ENCODE results near the gene CETP. TPM values are rescaled to one million over a fixed set of nuclear protein-coding genes. Genes with fewer than 3 reads are reported as not detected.
A peak's percentile ranks its signal among the peaks of the same experiment; 100 is the strongest.
"Not testable (repeated sequence)": the region's sequence is repeated elsewhere in the genome, so short reads cannot be mapped to it uniquely, and the experiment has no call there.

CETP gene
- total RNA-seq, 4 donors from 2014 or later = 0.72 to 1.7 TPM; not detected in 2

DNA sequence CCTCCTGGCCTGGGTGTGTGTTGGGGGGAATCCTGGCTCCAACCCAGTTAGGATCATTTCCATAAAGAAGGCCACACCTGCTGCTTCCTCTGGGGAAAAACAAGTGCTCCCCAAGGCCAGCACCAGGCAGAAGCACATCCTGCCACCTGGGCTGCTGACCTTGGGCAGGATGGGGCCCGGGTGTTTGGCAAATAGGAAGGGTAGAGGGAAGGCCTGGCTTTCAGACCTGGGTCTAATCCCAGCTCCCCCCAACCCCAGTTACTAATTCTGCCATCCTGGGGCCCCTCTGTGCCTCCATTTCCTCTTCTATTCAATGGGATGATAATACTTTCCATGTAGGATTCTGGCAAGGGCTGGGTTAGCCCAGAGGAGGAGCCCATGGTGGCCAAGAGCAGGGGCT lies 24.6 kb downstream of the CETP start:
- Histone ChIP-seq H3K36me3 (no peaks in the 10 kb centered on the region), H3K27ac (peak overlapping the region; percentile 73), H3K27me3 (no peaks in the 10 kb centered on the region), H3K4me1 (peaks cover 52% of the 10 kb centered on the region), H3K9me3 (no peaks in the 10 kb centered on the region), H3K4me3 (no peak overlapping the region)
- TF ChIP-seq, protein P1, sequence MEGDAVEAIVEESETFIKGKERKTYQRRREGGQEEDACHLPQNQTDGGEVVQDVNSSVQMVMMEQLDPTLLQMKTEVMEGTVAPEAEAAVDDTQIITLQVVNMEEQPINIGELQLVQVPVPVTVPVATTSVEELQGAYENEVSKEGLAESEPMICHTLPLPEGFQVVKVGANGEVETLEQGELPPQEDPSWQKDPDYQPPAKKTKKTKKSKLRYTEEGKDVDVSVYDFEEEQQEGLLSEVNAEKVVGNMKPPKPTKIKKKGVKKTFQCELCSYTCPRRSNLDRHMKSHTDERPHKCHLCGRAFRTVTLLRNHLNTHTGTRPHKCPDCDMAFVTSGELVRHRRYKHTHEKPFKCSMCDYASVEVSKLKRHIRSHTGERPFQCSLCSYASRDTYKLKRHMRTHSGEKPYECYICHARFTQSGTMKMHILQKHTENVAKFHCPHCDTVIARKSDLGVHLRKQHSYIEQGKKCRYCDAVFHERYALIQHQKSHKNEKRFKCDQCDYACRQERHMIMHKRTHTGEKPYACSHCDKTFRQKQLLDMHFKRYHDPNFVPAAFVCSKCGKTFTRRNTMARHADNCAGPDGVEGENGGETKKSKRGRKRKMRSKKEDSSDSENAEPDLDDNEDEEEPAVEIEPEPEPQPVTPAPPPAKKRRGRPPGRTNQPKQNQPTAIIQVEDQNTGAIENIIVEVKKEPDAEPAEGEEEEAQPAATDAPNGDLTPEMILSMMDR (IDR thresholded peaks at IDR 0.05) = no peak
- TF ChIP-seq POLR2A (IDR thresholded peaks at IDR 0.05) = no peak
- no peak for TF ChIP-seq POLR2AphosphoS5 (IDR thresholded peaks at IDR 0.05)
- TF ChIP-seq EP300 (IDR thresholded peaks at IDR 0.05) = no peak
- DNase-seq (ENCODE audit: low spot score in 2 of 2) = no peak
- 60% methylated on average over 1 of the region's 1 CpG for WGBS

DNA sequence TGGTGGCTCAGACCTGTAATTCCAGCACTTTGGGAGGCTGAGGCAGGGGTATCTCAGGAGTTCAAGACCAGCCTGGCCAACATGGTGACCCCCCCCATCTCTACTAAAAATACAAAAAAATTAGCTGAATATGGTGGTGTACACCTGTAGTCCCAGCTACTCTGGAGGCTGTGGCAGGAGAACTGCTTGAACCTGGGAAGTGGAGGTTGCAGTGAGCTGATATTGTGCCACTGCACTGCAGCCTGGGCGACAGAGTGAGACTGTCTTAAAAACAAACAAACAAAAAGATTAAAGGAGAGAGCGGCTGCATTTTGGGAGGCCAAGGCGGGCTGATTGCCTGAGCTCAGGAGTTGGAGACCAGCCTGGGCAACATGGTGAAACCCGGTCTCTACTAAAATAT lies 25.2 kb downstream of the CETP start:
- not testable (repeated sequence) for H3K27ac ChIP-seq; H3K9me3 ChIP-seq; DNase-seq (ENCODE audit: low spot score in 2 of 2); H3K4me3 ChIP-seq; H3K27me3 ChIP-seq; H3K36me3 ChIP-seq
- 79% methylated on average over 4 of the region's 4 CpGs for WGBS
- H3K4me1 ChIP-seq = peaks cover 54% of the 10 kb centered on the region

DNA sequence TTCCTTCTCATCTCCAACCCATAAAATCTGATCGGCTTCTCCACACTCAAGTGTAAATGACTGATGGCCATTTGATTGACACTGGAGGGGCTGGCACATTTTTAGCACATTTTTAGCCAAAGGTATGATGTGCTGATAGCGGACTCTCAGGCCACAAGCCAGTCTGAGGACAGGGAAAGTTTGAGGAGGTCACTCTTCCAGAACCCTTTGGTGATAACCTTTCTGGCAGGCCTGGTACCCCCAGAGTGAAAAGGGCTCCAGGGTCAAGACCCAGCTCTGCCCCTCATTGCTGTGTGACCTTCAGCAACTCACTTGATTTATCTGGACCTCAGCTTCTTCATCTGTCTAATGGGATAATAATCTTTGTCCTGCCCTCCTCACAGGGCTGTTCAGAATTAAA lies 25.9 kb downstream of the CETP start:
- Histone ChIP-seq H3K27ac (no peak overlapping the region), H3K27me3 (no peaks in the 10 kb centered on the region), H3K4me1 (peaks cover 60% of the 10 kb centered on the region), H3K9me3 (no peaks in the 10 kb centered on the region), H3K4me3 (no peak overlapping the region), H3K36me3 (no peaks in the 10 kb centered on the region)
- WGBS = 98% methylated on average over 2 of the region's 2 CpGs
- no peak for DNase-seq (ENCODE audit: low spot score in 2 of 2)
- TF ChIP-seq EP300 (IDR thresholded peaks at IDR 0.05) = no peak
- TF ChIP-seq POLR2AphosphoS5 (IDR thresholded peaks at IDR 0.05) = no peak

DNA sequence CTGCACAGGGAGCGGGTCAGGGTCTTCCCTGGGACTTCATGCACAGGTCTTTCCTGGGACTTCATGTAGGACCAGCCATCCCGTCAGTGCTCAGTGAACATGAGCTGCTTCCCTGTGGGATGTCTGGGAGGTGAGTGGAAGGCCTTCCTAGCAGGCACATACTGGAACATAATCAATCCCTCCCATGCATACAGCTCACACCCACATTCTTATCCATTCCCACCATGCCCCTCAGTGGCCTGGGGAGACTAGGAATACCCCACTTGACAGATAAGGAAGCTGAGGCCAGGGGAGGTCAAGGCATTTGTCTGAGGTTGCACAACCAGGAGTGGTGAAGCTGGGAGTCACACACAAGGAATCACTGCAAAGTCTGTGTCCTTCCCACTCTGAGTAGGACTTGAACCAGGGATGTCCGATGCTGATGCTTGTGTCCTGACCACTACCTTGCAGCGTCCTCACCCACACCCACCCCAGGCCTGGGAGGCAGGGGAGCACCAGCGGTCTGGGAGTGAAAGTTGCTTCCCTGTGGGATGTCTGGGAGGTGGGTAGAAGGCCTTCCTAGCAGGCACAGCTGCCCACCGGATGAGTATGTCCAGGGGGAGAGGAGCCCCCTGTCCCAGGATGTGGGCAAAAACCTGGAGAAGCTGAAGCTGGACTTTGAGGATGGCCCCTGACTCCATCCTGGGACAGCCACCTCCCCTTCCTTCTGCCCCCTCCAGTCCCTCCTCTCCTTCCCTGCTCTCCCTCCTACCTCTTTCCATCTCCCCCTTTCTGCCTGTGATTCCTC lies 26.6 kb downstream of the CETP start:
- Histone ChIP-seq H3K36me3 (no peaks in the 10 kb centered on the region), H3K4me3 (peak overlapping the region; percentile 90), H3K27ac (peak overlapping the region; percentile 81), H3K27me3 (no peaks in the 10 kb centered on the region), H3K4me1 (peaks cover 62% of the 10 kb centered on the region), H3K9me3 (no peaks in the 10 kb centered on the region)
- WGBS = 71% methylated on average over 3 of the region's 6 CpGs
- TF ChIP-seq POLR2AphosphoS5 (IDR thresholded peaks at IDR 0.05) (no peak), POLR2A (IDR thresholded peaks at IDR 0.05) (no peak), EP300 (IDR thresholded peaks at IDR 0.05) (no peak)
- TF ChIP-seq, protein P1 (IDR thresholded peaks at IDR 0.05) = no peak
- peak; percentile 31 to 60 for DNase-seq (ENCODE audit: low spot score in 2 of 2)

DNA sequence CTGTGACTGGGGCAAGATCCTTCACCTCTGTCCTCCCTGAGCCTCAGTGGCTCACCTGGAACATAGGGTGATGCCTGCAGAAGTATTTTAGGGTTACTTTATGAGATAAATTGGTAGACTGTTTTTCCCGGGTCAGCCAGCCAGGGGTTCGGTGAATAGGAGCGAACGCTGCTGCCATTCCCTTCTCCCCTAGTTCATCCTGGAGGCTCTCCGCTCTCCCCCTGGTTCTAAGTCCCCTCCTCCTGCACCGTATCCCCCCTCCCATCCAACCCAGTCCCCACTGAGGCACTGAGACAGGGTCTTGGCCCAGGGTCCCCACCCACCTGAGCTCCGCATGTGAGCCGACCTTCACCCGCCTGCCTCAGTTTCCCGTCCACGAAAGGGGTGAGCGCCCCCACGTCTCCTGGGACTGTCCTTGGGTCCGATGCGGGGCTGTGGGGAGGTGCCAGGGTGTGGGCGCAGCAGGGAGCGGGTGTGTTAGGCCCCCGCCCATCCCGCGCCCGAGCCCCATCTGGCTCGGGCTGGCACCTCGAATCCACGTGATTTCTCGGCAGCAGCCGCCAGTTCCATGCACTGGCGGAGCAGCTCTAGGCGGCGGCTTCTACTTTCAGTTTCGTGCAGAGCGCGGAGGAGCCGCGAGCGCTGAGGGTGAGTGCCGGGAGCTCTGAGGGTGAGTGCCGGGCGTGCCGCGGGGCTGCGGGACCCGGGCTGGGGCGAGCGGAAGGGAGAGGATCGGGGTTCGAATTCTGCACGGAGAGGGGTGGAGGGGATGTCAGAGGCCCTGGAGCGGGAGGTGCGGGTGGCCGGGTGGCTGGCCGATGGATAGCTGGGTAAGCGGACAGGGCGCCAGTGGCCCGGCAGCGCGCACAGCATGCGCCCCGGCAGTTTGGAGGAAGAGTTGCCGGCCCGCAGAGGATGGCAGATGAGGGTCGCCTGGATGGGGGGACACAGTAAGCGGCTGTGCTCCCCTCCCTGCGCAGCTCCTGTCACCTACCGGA lies 27.5 kb downstream of the CETP start, which contains the start of gene NLRC5:
Gene NLRC5, plus strand, starts transcription at position 610 of the 998 bp plus-strand sequence. CDS start 31,156 bp downstream, outside the sequence.
- peak within 1 kb of the TSS; percentile 81 for H3K27ac ChIP-seq
- no peaks in the 10 kb centered on the region for H3K36me3 ChIP-seq
- TF ChIP-seq POLR2AphosphoS5 (IDR thresholded peaks at IDR 0.05) (peak in 2 of 3 donors; percentile 74 to 82), EP300 (IDR thresholded peaks at IDR 0.05) (no peak), POLR2A (IDR thresholded peaks at IDR 0.05) (peak in 1 of 2 donors; percentile 65)
- no peaks in the 10 kb centered on the region for H3K27me3 ChIP-seq
- H3K4me1 ChIP-seq = peaks cover 66% of the 10 kb centered on the region
- peak; percentile 91 to 94 for DNase-seq (ENCODE audit: low spot score in 2 of 2)
- no peaks in the 10 kb centered on the region for H3K9me3 ChIP-seq
- H3K4me3 ChIP-seq = peak within 1 kb of the TSS; percentile 90
- 4% methylated on average over 38 of the region's 64 CpGs for WGBS

DNA sequence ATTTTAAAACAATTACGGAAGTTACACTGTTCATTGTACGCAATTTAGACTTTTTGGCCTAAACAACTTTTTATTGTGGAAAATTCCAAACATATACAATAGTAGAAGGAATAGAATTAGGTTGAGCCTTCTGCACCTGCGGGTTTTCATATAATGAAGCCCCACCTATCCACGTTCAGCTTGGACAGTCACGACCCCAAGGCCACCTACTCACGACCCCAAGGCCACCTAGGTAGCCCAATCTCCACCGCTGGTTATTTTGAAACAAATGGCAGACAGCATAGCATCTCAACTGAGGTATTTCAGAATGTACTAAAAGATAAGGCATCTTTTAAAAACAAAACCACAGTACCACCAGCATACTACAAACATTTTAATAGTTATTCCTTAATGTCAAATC lies 28.2 kb downstream of the CETP start:
- Histone ChIP-seq H3K27ac (peak overlapping the region; percentile 81), H3K27me3 (no peaks in the 10 kb centered on the region), H3K4me3 (peak overlapping the region; percentile 90), H3K9me3 (no peaks in the 10 kb centered on the region), H3K36me3 (no peaks in the 10 kb centered on the region), H3K4me1 (peaks cover 67% of the 10 kb centered on the region)
- DNase-seq (ENCODE audit: low spot score in 2 of 2) = no peak
- 14% methylated on average over 7 of the region's 7 CpGs for WGBS
- TF ChIP-seq, protein P1 (IDR thresholded peaks at IDR 0.05) = no peak
- no peak for TF ChIP-seq EP300 (IDR thresholded peaks at IDR 0.05)
- no peak for TF ChIP-seq POLR2A (IDR thresholded peaks at IDR 0.05)
- no peak for TF ChIP-seq POLR2AphosphoS5 (IDR thresholded peaks at IDR 0.05)

All from suprapubic skin (tissue), 4 donors.